Measurements from ENCODE around the gene NUP43.
"Not testable (repeated sequence)": the region's sequence is repeated elsewhere in the genome, so short reads cannot be mapped to it uniquely, and the experiment has no call there.

NUP43 gene

GRCh38 chr6:149683256-149683859 lies 63.0 kb downstream of the NUP43 start:
- DNase-seq, result no peak

- DNase-seq, result not testable (repeated sequence)
Observed at GRCh38 chr6:149681845-149682244, 64.5 kb downstream of the NUP43 start.

- no peak for DNase-seq
Observed at GRCh38 chr6:149681209-149681608, 65.1 kb downstream of the NUP43 start.

- DNase-seq, result no peak
Observed at GRCh38 chr6:149680503-149680902, 65.8 kb downstream of the NUP43 start.

All from CD4-positive, alpha-beta T cell treated with Interleukin-17A for 4 hours (primary cell).